Hematopoietic multipotent progenitor cell treated with erythropoietin and hydrocortisone succinate and interleukin-3 and kit ligand, for 17 days (in vitro differentiated cells): ENCODE results near the gene FIBIN.

Experiments
- DNase-seq: peaks from one replicate; pipeline ENCODE4 v3.0.0-alpha.2; 2015; ENCODE audit warnings: low spot score

The FIBIN gene

DNA sequence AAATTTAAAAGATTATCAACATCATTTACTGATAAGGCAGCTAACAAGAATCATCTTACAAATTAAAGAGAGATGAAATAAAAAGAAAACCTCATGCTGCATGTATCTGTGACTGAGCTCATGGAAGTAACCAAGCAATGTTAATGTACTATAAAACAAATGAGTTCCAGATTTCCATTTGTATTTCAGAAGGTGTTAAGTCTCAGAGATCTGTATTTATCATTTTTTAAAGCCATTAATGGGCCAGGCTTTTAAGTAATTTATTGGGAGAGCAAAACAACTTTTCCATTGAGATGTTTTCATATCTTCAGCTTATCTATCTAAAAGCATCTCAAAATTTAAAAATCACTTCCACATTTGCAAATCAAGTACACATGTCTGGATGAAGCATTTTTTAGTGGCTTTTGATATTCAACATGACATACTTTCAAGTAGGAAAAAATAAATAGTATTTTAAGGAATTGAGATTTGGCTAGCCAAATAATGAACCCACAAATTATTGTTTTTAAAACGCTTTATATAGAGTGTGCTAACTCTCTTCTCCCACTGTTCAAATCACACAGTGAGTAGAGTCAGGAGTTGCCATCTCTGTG is 28.8 kb downstream of the FIBIN start:
- DNase-seq: no peak

DNA sequence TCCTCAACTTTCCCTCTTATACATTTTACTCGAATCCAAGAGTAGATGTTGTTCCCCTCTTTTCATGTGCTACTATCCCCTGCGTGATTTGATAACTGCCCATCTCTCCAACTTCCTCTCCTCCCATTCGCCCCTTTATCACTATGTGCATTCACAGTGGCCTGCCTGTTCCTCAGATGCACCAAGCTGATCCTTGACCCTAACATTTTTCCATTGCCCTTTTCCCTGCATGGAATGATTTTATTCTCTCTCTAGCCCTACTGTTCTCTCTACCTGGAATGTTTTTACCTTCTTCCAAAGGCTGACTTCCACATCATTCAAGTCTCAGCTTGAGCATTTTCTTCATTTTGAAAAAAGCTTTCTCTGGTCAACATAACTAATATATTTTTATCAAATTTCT is 31.0 kb downstream of the FIBIN start:
- DNase-seq: no peak

DNA sequence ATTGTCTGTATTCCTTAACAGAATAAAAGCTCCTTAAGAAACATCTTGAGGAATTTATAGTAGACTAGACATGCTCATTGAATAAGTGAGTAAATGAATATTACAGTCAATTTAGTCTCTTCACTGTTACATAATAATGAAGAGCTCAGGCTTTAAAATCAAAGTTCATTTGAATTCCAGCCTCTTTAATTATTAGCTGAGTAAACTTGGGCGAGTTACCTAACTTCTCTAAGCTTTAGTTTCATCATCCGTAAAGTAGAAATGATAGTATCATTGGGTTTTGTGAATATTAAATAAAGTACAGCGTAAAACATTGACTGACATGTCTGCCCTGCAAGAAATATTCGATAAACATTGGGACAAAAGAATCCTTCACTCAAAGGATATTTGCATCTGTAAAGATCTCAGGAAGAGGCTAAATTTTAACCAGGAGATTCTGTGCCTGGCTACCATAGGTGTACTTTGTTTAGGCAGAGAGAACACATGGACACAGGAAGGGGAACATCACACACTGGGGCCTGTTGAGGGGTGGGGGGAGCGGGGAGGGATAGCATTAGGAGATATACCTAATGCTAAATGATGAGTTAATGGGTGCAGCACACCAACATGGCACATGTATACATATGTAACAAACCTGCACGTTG is 31.5 kb downstream of the FIBIN start:
- DNase-seq: no peak

DNA sequence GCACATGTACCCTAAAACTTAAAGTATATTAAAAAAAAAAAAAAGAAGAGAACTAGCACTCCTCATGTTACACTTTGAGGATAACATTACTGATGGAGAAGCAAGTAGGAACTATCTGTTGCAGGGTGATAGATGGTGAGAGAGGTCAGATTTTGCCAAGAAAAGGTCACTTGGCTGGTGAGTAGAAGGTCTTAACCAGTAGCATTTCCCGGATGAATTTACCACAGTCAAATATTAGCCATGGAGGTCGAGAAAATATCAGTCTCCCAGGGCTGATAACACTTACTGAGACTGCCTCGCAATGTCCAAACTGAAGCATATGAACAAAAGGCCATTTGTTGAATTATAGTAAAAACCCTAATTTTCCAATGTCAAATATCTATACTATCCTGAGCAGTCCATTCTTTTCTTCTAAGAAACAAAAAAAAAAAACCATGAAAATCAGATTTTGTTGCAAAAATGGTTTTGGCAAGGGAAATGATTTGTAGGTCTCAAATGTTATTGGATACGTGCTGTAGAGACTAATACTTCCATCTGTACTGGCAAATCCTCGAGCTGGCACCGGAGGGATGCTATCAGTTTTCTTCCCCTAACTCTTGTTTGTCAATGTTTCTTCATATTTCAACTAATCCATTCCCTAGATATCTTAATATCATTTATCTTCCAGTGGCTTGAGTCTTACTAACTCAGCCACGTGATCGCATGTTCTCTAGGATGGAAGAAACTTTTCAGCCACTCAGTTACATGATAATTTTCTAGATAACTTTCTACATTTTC is 32.2 kb downstream of the FIBIN start:
- DNase-seq: no peak

DNA sequence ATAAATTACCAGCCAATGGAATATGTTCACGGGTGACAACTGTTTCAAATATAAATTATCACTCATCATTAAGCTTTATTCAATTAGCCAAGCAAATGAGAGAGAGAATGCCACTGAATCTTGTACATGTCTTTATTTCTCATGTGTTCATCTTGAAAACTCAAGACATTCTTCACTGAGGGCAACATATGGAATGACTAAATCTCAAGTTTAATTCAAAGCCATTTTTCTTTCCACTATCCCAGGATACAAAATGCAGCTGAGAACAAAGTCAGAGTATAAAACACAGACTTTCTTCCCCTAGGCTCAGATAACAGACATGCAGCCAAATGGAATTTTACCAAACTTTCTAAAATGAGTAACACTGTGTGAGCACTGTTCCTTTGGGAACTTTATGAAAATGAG is 34.7 kb downstream of the FIBIN start:
- DNase-seq: no peak

DNA sequence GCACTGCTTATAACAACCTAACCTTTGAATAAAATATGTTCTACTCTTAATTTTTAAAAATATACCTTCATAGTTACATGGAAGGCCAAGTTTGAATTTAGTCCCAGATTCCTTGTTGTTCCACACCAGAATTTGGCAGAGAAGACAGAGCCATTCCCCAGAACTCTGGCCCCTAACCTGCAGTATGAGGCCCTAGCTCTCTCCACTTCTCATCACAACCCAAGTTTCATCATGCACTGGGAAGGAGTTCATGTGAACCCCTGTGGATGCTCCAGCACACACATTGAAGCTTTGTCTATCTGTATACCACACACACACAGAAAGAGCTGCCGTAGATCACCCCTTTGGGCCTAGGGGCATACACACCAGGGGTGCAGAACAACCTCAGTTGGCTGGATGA is 36.1 kb downstream of the FIBIN start:
- no peak for DNase-seq

DNA sequence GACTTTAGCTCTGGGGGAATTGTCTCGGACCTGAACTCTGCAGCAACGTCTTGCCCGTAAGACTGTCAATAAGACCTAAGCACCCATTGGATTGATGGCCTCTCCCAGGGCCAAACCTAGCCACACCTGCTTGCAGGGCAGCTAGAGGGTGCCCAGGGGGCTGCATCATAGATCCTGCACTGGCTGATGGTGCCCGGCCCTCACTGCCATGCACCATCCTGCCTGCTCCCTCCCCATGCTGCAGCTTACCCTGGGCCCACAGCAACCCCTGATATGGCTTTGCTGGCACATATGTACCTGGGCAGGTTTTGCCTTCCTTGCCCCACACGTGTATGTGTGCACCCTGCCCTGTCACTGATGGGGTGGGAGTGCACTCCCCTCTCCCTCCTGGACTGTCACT is 37.8 kb downstream of the FIBIN start:
- DNase-seq: no peak

DNA sequence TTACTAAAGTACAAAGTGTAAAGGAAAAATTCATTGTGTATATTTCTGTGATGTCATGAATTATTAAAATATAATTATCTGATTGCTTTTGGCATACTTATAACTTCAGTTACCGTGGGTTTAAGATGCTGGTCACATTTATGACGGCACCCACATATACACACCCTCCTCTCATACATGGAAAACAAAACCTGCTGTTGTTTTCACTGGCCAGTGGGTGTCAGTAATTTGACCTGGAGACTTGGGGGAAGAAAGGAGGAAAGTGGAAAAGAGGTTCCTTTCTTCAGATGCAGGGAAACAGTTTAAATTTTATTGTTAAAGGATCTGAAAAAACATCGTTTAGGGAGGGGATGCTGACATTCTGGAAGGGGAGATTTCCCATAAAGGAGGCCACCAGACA is 46.0 kb downstream of the FIBIN start:
- no peak for DNase-seq

DNA sequence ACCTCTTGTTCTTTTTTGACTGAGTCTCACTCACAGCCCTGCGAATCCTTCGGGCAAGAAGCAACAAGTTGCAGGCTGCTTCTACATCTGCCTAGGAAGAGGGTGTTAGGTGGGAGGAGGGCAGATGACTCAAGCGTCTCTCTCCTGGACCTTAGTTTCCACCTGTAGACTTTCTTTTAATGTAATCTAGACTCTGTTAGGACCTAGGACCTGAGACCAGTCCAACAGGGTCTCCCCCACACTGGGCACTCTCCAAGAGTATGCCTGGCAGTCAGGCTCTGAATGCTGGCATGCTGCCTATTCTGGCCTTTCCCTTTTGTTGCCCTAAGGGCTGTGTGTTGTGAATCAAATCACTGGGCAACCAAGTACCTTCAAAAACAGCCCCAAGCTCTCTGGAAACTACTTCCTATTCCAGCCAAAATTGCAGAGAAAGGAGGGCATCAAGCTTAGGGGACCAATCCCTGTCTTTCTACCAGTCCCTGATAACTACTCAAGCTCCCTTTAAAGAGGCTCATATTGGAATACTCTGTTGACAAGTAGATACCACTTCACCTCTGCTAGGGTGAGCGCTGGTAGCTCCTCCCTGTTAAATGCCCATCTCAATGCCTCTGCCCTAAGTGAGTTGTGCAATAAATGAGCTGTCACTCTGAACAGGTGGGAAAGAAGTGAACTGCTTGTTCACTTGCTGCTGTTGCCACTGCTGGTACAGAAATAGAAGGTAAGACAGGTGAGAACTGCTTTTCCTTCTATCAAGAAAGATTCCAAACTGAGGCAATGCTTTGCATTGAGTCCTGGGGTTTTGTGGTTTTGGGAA is 46.6 kb downstream of the FIBIN start, which contains the start of gene BBOX1:
Gene BBOX1, plus strand, starts transcription at position 514 of the 814 bp plus-strand sequence. CDS start 14,616 bp downstream, outside the sequence.
- no peak for DNase-seq

DNA sequence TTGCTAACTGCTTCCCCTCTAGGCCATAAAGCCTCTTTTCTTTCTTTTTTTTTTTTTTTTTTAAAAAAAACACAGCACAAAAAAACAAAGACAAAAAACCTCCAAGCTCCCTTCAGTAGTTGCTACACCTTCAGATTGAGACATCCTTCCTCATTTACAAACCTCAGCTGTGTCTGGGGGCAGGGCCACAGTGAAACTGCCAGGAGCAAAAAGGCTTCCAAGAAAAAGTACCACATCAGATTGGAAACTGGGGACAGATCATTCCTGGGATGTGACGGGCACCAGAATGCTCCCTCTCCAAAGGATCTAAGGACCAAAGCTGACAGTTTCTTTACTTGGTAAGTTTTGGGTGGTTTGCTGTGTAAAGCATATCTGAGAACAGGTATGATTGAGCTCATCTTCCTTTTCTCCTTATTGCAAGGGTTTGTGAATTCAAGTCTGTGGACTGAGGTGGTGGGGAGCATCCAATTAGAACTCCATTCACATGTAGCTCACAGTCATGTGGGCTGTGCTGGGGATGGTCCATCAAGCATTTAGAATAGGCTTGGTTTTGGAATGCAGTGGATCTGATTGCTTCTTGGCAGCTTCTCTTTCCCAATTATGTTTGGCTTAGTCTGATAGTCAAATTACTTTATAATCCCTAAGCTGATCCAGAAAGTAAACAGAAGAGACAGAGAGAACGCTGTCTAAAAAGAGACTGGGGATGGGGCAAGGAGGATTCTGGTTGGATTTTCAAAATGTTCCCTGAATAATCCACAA is 47.4 kb downstream of the FIBIN start:
- DNase-seq: no peak
